A673 (cell line): ENCODE data around the gene SENP7.

Experiments
- CTCF ChIP-seq: fragments of 300-800, 200-600 bp; sonication (generic); conservative IDR thresholded peaks from 2 replicates; pipeline ENCODE4 v1.5.1; 2017; ENCODE audit warnings: low read depth, mild to moderate bottlenecking, antibody characterized with exemption, low read length, moderate library complexity, mixed read lengths
- EZH2 ChIP-seq: fragments of 200-600 bp; sonication (generic); IDR thresholded peaks from 2 replicates; pipeline ENCODE4 v1.6.1; 2017; ENCODE audit warnings: borderline replicate concordance, low read depth, mild to moderate bottlenecking, mixed read lengths, antibody characterized with exemption, low read length; ENCODE audit not compliant: poor library complexity, severe bottlenecking

GRCh38 chr3:101513419-101513986 lies 491 bp upstream of the SENP7 start:
- TF ChIP-seq CTCF (no peak), EZH2 (no peak)
